Parathyroid adenoma (tissue), 2 donors: Measurements from ENCODE around the gene HDDC2.

Experiments
- H2AFZ ChIP-seq: fragments of 300-600 bp; sonication (generic); one replicate; pipeline ENCODE4 v1.7.0; 2017; ENCODE audit warnings: antibody characterized with exemption, mild to moderate bottlenecking
- H3K27ac ChIP-seq: fragments of 300-600 bp; sonication (generic); one replicate; pipeline ENCODE4 v1.7.0; 2017
- H3K27me3 ChIP-seq: fragments of 300-600 bp; sonication (generic); one replicate; pipeline ENCODE4 v1.7.0; 2017; ENCODE audit warnings: low read length; ENCODE audit not compliant: control insufficient read depth, insufficient read depth
- H3K36me3 ChIP-seq: fragments of 300-600 bp; sonication (generic); one replicate; pipeline ENCODE4 v1.7.0; 2017; ENCODE audit warnings: low read length; ENCODE audit not compliant: control insufficient read depth, insufficient read depth
- H3K4me1 ChIP-seq: fragments of 300-600 bp; sonication (generic); one replicate; pipeline ENCODE4 v1.7.0; 2017; ENCODE audit warnings: control low read depth
- H3K4me2 ChIP-seq: fragments of 300-600 bp; sonication (generic); one replicate; pipeline ENCODE4 v1.7.0; 2017; ENCODE audit warnings: low read length
- H3K4me3 ChIP-seq: fragments of 300-600 bp; sonication (generic); one replicate; pipeline ENCODE4 v1.7.0; 2017; ENCODE audit warnings: low read depth, low read length
- H3K79me2 ChIP-seq: fragments of 300-600 bp; sonication (generic); one replicate; pipeline ENCODE4 v1.7.0; 2017; ENCODE audit warnings: control low read depth
- H3K9ac ChIP-seq: fragments of 300-600 bp; sonication (generic); one replicate; pipeline ENCODE4 v1.7.0; 2017; ENCODE audit warnings: mild to moderate bottlenecking
- H3K9me3 ChIP-seq: fragments of 300-600 bp; sonication (generic); one replicate; pipeline ENCODE4 v1.7.0; 2017; ENCODE audit warnings: low read length; ENCODE audit not compliant: control insufficient read depth
- TF ChIP-seq, protein P1 (sequence below): fragments of 300-600 bp; sonication (generic); IDR thresholded peaks from one replicate; pipeline ENCODE4 v1.7.0; 2017; ENCODE audit warnings: antibody characterized with exemption, mild to moderate bottlenecking
- donor health status: primary hyperparathyroidism.

The HDDC2 gene

GRCh38 chr6:125275779-125276178, 26.0 kb downstream of the HDDC2 start:
- peaks cover 32% of the 10 kb centered on the region for H3K4me1 ChIP-seq
- TF ChIP-seq, protein P1, sequence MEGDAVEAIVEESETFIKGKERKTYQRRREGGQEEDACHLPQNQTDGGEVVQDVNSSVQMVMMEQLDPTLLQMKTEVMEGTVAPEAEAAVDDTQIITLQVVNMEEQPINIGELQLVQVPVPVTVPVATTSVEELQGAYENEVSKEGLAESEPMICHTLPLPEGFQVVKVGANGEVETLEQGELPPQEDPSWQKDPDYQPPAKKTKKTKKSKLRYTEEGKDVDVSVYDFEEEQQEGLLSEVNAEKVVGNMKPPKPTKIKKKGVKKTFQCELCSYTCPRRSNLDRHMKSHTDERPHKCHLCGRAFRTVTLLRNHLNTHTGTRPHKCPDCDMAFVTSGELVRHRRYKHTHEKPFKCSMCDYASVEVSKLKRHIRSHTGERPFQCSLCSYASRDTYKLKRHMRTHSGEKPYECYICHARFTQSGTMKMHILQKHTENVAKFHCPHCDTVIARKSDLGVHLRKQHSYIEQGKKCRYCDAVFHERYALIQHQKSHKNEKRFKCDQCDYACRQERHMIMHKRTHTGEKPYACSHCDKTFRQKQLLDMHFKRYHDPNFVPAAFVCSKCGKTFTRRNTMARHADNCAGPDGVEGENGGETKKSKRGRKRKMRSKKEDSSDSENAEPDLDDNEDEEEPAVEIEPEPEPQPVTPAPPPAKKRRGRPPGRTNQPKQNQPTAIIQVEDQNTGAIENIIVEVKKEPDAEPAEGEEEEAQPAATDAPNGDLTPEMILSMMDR = no peak
- H3K4me3 ChIP-seq = no peak overlapping the region

DNA sequence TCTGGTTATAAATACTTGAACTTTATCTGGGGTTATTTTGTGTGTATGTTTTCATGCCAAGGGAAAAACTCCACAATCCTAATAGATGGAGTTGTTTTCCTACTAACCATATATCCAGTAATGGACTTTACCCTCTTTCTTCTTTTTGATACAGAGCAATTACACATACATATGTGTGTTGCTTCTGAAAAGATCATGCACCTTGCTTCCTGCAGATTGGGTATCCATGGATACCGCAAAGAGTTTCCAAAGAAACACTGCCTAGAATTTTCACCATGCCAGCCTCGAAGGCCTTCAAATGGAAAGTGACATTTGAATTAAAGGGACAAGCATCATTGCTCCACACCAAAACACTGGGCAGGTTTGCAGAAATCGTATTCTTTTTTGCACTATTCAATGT, 26.8 kb downstream of the HDDC2 start:
- Histone ChIP-seq H3K4me1 (peaks cover 32% of the 10 kb centered on the region), H3K4me2 (no peak overlapping the region), H3K4me3 (no peak overlapping the region), H3K79me2 (no peaks in the 10 kb centered on the region), H3K27ac (no peak overlapping the region), H3K9me3 (no peaks in the 10 kb centered on the region), H3K27me3 (no peaks in the 10 kb centered on the region), H3K9ac (no peak overlapping the region), H3K36me3 (no peaks in the 10 kb centered on the region), H2AFZ (no peak overlapping the region)
- TF ChIP-seq, protein P1 = no peak

More at GRCh38 chr6:125275779-125276178, 26.0 kb downstream of the HDDC2 start:
- Histone ChIP-seq H2AFZ (no peak overlapping the region), H3K9me3 (no peaks in the 10 kb centered on the region), H3K27ac (peak overlapping the region; percentile 39), H3K79me2 (no peaks in the 10 kb centered on the region), H3K4me2 (no peak overlapping the region), H3K36me3 (no peaks in the 10 kb centered on the region), H3K27me3 (no peaks in the 10 kb centered on the region), H3K9ac (no peak overlapping the region)

GRCh38 chr6:125273965-125274364, 27.8 kb downstream of the HDDC2 start:
- Histone ChIP-seq H3K4me1 (peaks cover 30% of the 10 kb centered on the region), H2AFZ (no peak overlapping the region), H3K36me3 (no peaks in the 10 kb centered on the region), H3K4me3 (no peak overlapping the region), H3K79me2 (no peaks in the 10 kb centered on the region), H3K4me2 (no peak overlapping the region), H3K27me3 (no peaks in the 10 kb centered on the region), H3K9me3 (no peaks in the 10 kb centered on the region), H3K9ac (no peak overlapping the region), H3K27ac (no peak overlapping the region)
- TF ChIP-seq, protein P1 = no peak

GRCh38 chr6:125273251-125273650, 28.5 kb downstream of the HDDC2 start:
- H3K4me3 ChIP-seq = no peak overlapping the region
- no peak overlapping the region for H3K9ac ChIP-seq
- H3K36me3 ChIP-seq = no peaks in the 10 kb centered on the region
- H3K4me2 ChIP-seq = no peak overlapping the region
- TF ChIP-seq, protein P1 = no peak
- no peaks in the 10 kb centered on the region for H3K27me3 ChIP-seq
- H3K9me3 ChIP-seq = no peaks in the 10 kb centered on the region
- no peaks in the 10 kb centered on the region for H3K79me2 ChIP-seq
- H3K27ac ChIP-seq = no peak overlapping the region
- H2AFZ ChIP-seq = no peak overlapping the region
- H3K4me1 ChIP-seq = peaks cover 25% of the 10 kb centered on the region

DNA sequence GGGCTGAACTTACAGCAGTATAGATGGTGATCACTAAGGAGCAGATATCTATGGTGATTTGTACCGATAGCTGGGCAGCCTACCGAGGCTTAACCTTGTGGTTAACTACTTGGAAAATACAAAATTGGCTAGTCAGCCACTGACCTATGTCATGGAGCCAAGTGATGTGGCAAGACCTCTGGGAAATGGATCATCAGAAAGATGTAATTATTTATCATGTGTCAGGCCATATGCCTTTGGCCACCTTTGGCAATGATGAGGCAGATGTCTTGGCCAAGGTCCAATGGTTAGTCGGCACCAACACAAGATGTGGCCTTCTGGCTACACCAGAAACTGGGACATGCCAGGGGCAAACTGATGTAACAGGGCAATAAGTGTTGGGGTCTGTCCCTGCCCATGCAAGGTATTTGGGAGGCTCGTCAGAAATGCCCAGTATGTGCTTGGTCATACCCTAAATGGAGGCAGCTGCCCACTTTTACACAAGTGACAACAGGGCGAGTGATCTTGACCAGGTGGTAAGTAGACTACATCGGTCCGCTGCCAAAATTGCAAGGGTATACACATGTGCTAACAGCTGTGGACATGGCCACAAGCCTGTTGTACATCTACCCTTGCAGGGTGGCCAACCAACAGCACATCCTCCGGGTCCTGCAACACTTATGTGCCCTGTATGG, 30.1 kb downstream of the HDDC2 start:
- no peak overlapping the region for H3K4me2 ChIP-seq
- H3K27me3 ChIP-seq = no peaks in the 10 kb centered on the region
- H3K9ac ChIP-seq = no peak overlapping the region
- H3K4me1 ChIP-seq = peaks cover 15% of the 10 kb centered on the region
- H3K27ac ChIP-seq = no peak overlapping the region
- no peak overlapping the region for H2AFZ ChIP-seq
- H3K79me2 ChIP-seq = no peaks in the 10 kb centered on the region
- no peaks in the 10 kb centered on the region for H3K36me3 ChIP-seq
- TF ChIP-seq, protein P1 = no peak
- H3K9me3 ChIP-seq = no peaks in the 10 kb centered on the region
- H3K4me3 ChIP-seq = no peak overlapping the region
